K562 (cell line): ENCODE results near the gene CST7. TPM values are rescaled to one million over a fixed set of nuclear protein-coding genes. Genes with fewer than 3 reads are reported as not detected.

ENCODE experiments used
- ATAC-seq: fragments of 200-7000 bp; cut with Tn5 transposase; 3 replicates; pipeline ENCODE4 v1.9.1; 2020; ENCODE audit warnings: moderate library complexity
- BruUV-seq: library from RNA; stranded (reverse); fragments of 400-500 nt; replicated peaks from 2 replicates; lab custom pipeline; 2021; lab: Mats Ljungman, UMichigan
- CTCF ChIA-PET: fragments of 300-600 bp; formaldehyde crosslinking; extraction: SDS; loops from one replicate; lab custom pipeline; 2021; ENCODE audit warnings: low intra/inter-chr PET ratio; lab: Yijun Ruan, JAX
- POLR2A ChIA-PET: fragments of 300-600, 350-650 bp; sonication (Branson Sonifier 250); formaldehyde crosslinking; extraction: SDS; loops from one replicate; lab custom pipeline; 2021; ENCODE audit warnings: antibody characterized with exemption, inconsistent platforms; lab: Yijun Ruan, JAX
- DNase-seq, 4 experiments: peaks; one replicate each; pipeline versions ENCODE4 v3.0.0 to v3.0.0-alpha.2; 2011 to 2018; ENCODE audit warnings: low spot score in 3 of 4, mixed read lengths in 3 of 4; ENCODE audit errors: extremely low read depth in 1 of 4
- FAIRE-seq: peaks from 2 replicates; lab custom pipeline; 2011; peaks lifted over from hg19 to GRCh38; lab: Jason Lieb, UNC
- H2AFZ ChIP-seq: 2 replicates; pipeline ENCODE4 v1.6.0; 2011; ENCODE audit warnings: low read depth, low read length, control low read depth, inconsistent platforms
- H3K27ac ChIP-seq: fragments of 200-600 bp; 3 replicates; pipeline ENCODE4 v1.8.0; 2011; ENCODE audit warnings: low read depth, mild to moderate bottlenecking, control low read depth, inconsistent platforms, low read length, moderate library complexity, mixed read lengths; ENCODE audit errors: extremely low read depth
- H3K27me3 ChIP-seq, 2 experiments: fragments of 300-600 bp in 1 of 2; 2 replicates in 1 of 2; 3 replicates in 1 of 2; pipeline versions ENCODE4 v1.6.0 to v1.8.0; 2011; ENCODE audit warnings: inconsistent platforms in 2 of 2, low read length in 2 of 2, mild to moderate bottlenecking in 1 of 2, mixed read lengths in 1 of 2, moderate library complexity in 1 of 2; ENCODE audit not compliant: control insufficient read depth in 2 of 2, insufficient read depth in 2 of 2
- H3K36me3 ChIP-seq: fragments of 300-600 bp; 3 replicates; pipeline ENCODE4 v1.8.0; 2011; ENCODE audit warnings: mild to moderate bottlenecking, low read length, inconsistent platforms; ENCODE audit not compliant: control insufficient read depth, insufficient read depth
- H3K4me1 ChIP-seq, 2 experiments: fragments of 200-600 bp in 1 of 2; replicated peaks in 1 of 2; 2 replicates in 1 of 2; 3 replicates in 1 of 2; pipeline versions ENCODE4 v1.5.1 to v1.8.0; 2011; ENCODE audit warnings: inconsistent platforms in 2 of 2, low read length in 2 of 2, mild to moderate bottlenecking in 1 of 2, mixed read lengths in 1 of 2, moderate library complexity in 1 of 2; ENCODE audit not compliant: control insufficient read depth in 2 of 2, insufficient read depth in 2 of 2
- H3K4me2 ChIP-seq: 2 replicates; pipeline ENCODE4 v1.6.1; 2011; ENCODE audit warnings: low read length, control low read depth, inconsistent platforms, mixed read lengths; ENCODE audit not compliant: insufficient read depth
- H3K4me3 ChIP-seq: fragments of 200-600 bp; sonication (generic), shearing (Covaris generic); 2 replicates; pipeline ENCODE4 v1.5.1; 2016; ENCODE audit warnings: control low read depth, inconsistent platforms
- H3K79me2 ChIP-seq: fragments of 200-600 bp; 3 replicates; pipeline ENCODE4 v1.8.0; 2011; ENCODE audit warnings: low read length, inconsistent platforms; ENCODE audit not compliant: control insufficient read depth, insufficient read depth
- H3K9ac ChIP-seq, 2 experiments: 2 replicates each; pipeline versions ENCODE4 v1.6.0 to v1.6.1; 2011; ENCODE audit warnings: low read depth in 2 of 2, low read length in 2 of 2, control low read depth in 1 of 2, inconsistent platforms in 1 of 2, mild to moderate bottlenecking in 1 of 2, mixed read lengths in 1 of 2; ENCODE audit not compliant: insufficient read depth in 1 of 2
- H3K9me1 ChIP-seq: one replicate; pipeline ENCODE4 v1.6.0; 2011; ENCODE audit warnings: inconsistent platforms, mild to moderate bottlenecking, low read length, moderate library complexity; ENCODE audit not compliant: control insufficient read depth, insufficient read depth
- H3K9me3 ChIP-seq: replicated peaks from 2 replicates; pipeline ENCODE4 v1.5.1; 2011; ENCODE audit warnings: low read depth, low read length, inconsistent platforms; ENCODE audit not compliant: control insufficient read depth, insufficient read depth
- H4K20me1 ChIP-seq: replicated peaks from 2 replicates; pipeline ENCODE4 v1.6.1; 2011; ENCODE audit warnings: low read length, inconsistent platforms, mixed read lengths; ENCODE audit not compliant: control insufficient read depth, insufficient read depth
- ADNP ChIP-seq: fragments of 200-800 bp; sonication (Bioruptor generic); IDR thresholded peaks from 2 replicates; pipeline ENCODE4 v1.6.1; 2016; ENCODE audit warnings: missing genetic modification characterization, missing compliant biosample characterization
- CBFB ChIP-seq: sonication (generic); formaldehyde crosslinking; IDR thresholded peaks from 2 replicates; pipeline ENCODE4 v1.4.0; 2020; ENCODE audit warnings: mild to moderate bottlenecking, missing genetic modification reagents
- CEBPG ChIP-seq, 3 experiments: fragments of 200-800 bp in 1 of 3; sonication (Bioruptor generic) in 1 of 3; sonication (generic) in 1 of 3; formaldehyde crosslinking in 1 of 3; IDR thresholded peaks in 2 of 3; conservative IDR thresholded peaks in 1 of 3; 2 replicates each; pipeline versions ENCODE4 v1.6.1 to v1.8.0; 2016 to 2022; ENCODE audit warnings: missing compliant biosample characterization in 2 of 3, missing genetic modification characterization in 2 of 3, mild to moderate bottlenecking in 1 of 3, missing genetic modification reagents in 1 of 3
- CHCHD3 ChIP-seq: fragments of 250-450 bp; sonication (Bioruptor Pico); IDR thresholded peaks from 2 replicates; pipeline ENCODE4 v2.1.2; 2022; ENCODE audit warnings: mild to moderate bottlenecking
- FOXK2 ChIP-seq, 2 experiments: fragments of 450-650 bp; IDR thresholded peaks in 1 of 2; conservative IDR thresholded peaks in 1 of 2; 2 replicates each; pipeline ENCODE4 v1.6.1; 2016; ENCODE audit warnings: low read depth in 2 of 2, mild to moderate bottlenecking in 1 of 2
- KLF16 ChIP-seq: IDR thresholded peaks from 2 replicates; pipeline ENCODE4 v1.6.1; 2016; ENCODE audit warnings: antibody characterized with exemption
- PHB2 ChIP-seq: fragments of 450-650 bp; IDR thresholded peaks from 2 replicates; pipeline ENCODE4 v1.6.1; 2017; ENCODE audit warnings: low read depth
- PHF20 ChIP-seq: fragments of 450-650 bp; IDR thresholded peaks from 2 replicates; pipeline ENCODE4 v1.6.1; 2018; ENCODE audit not compliant: partially characterized antibody
- SNRNP70 ChIP-seq: fragments of 200-400 bp; formaldehyde crosslinking; optimal IDR thresholded peaks from 2 replicates; pipeline ENCODE3; 2017; ENCODE audit warnings: low read depth, low read length
- ZNF134 ChIP-seq: fragments of 250-450 bp; sonication (Bioruptor Pico); conservative IDR thresholded peaks from 2 replicates; pipeline ENCODE4 v1.4.0; 2020
- ZNF263 ChIP-seq: sonication (generic); formaldehyde crosslinking; IDR thresholded peaks from 2 replicates; pipeline ENCODE4 v1.8.0; 2022; ENCODE audit warnings: mild to moderate bottlenecking, missing genetic modification reagents, borderline replicate concordance
- WGBS: fragments of 100-300 bp; shearing (Covaris generic); methylation state at CpG from one replicate; pipeline ENCODE4 v1.1.6; 2016; ENCODE audit warnings: low coverage, mixed read lengths; ENCODE audit not compliant: insufficient coverage; ENCODE audit errors: missing lambda C conversion rate; 5-methylcytosine and 5-hydroxymethylcytosine counted together
- in situ Hi-C: fragments of 300-500 bp; cut with MboI; formaldehyde crosslinking; loops from 4 replicates; pipeline ENCODE4 v1.15.0; 2018; ENCODE audit warnings: inconsistent platforms, mixed read lengths
- intact Hi-C: fragments of 100-400 bp; cut with micrococcal nuclease; formaldehyde crosslinking; loops from 2 replicates; pipeline ENCODE4 v1.14.2; 2022
- polyA plus RNA-seq, 8 experiments: library from polyadenylated mRNA; depleted of rRNA in 4 of 8; stranded (reverse) in 5 of 8; unstranded in 3 of 8; fragments of >200 nt; fragmentation: Nextera tagmentation in 2 of 8; fragmentation: Illumina TruSeq in 1 of 8; extraction: Ambion mirVana in 2 of 8; extraction: Trizol in 1 of 8; gene quantifications; 2 replicates each; pipeline versions ENCODE4 v1.2.1 to v1.2.3, GENCODE V29; 2011 to 2014; ENCODE audit warnings: inconsistent platforms in 1 of 8, missing spikeins in 1 of 8
- total RNA-seq, 7 experiments: library from RNA; depleted of rRNA in 6 of 7; stranded (reverse); fragments of >200 nt in 6 of 7; fragmentation: Illumina TruSeq in 2 of 7; extraction: Trizol in 2 of 7; gene quantifications; 2 replicates each; pipeline versions ENCODE4 v1.2.1 to v1.2.3, GENCODE V29; 2011 to 2021; ENCODE audit warnings: low replicate concordance in 1 of 7
- TF ChIP-seq, protein P1 (sequence below): sonication (generic); formaldehyde crosslinking; IDR thresholded peaks from 2 replicates; pipeline ENCODE4 v1.8.1; 2023; ENCODE audit warnings: mild to moderate bottlenecking, missing genetic modification reagents
- TF ChIP-seq, protein P2 (sequence below): sonication (generic); formaldehyde crosslinking; IDR thresholded peaks from 2 replicates; pipeline ENCODE4 v1.8.0; 2023; ENCODE audit warnings: mild to moderate bottlenecking, missing genetic modification reagents

CST7 gene
- total and polyA plus RNA-seq, 9 of the 15 experiments (the other 6 are each of a cell fraction or from before 2014, with no cell fraction given) = not detected

DNA sequence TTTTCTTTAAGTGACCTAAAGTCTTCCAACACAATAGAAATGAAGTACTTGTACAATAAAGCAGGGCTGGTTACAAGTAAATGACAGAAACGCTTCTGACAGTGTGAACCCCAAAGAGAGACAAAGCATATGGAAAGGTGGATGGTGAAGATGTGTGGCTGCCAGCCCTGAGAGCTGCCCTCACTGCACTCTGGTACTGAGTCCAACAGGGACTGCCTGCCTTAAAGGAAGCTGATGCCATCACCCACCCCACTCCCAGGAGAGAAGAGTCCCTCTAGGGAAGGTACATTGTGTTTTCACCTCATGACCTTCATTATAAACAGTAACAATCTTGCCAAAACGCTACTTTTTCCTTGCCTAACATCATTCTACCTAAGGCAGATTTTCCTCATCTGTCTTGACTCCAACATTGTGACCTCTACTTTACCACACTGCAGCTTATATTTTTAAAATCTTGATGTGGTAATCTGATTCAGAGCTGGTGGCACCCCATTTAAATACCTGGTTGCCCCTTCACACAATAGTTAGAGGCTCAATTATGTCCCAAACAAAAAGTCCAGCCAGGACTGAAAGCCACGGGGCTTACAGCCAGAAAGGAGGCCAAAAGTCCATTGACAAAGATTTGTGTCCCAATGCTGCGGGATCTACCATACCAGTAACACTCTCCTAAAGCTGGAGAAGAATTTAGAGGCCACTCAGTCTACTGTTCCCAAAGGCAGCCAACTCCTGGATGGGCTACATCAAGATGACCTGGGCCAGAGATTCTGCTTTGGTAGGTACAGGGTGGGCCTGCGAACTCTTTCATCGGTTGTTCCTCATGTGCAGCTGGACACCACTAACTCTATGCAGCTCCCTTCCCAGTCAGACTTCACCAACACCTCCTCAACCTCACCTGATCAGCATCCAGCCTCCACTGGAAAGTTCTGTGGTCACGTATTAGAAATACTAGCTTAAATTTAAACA lies 39.1 kb downstream of the CST7 start:
- ChIA-PET POLR2A (no interaction called here), CTCF (no interaction called here)
- no peak for FAIRE-seq
- Histone ChIP-seq H3K9me1 (no peaks in the 10 kb centered on the region), H3K79me2 (peaks cover 28% of the 10 kb centered on the region), H3K4me2 (no peak overlapping the region), H3K4me3 (no peak overlapping the region), H3K27me3 (no peaks in the 10 kb centered on the region), H3K4me1 (peaks cover 5 to 11% of the 10 kb centered on the region in 2 experiments; a peak in 4 of 5 replicates), H2AFZ (no peak overlapping the region), H3K9ac (no peak overlapping the region), H3K27ac (no peak overlapping the region), H3K36me3 (peaks cover 13% of the 10 kb centered on the region; the same call in 1 of the 3 replicates), H4K20me1 (peaks cover 4% of the 10 kb centered on the region; the same call in 1 of the 2 replicates), H3K9me3 (no peaks in the 10 kb centered on the region)
- no TSS peak for BruUV-seq
- no peak for DNase-seq
- in situ Hi-C loops (no loop called here), intact Hi-C loops (no loop called here)
- WGBS = 74% methylated on average over 4 of the region's 7 CpGs
- no peak for ATAC-seq
- TF ChIP-seq ZNF134 = no peak
- TF ChIP-seq, protein P1, sequence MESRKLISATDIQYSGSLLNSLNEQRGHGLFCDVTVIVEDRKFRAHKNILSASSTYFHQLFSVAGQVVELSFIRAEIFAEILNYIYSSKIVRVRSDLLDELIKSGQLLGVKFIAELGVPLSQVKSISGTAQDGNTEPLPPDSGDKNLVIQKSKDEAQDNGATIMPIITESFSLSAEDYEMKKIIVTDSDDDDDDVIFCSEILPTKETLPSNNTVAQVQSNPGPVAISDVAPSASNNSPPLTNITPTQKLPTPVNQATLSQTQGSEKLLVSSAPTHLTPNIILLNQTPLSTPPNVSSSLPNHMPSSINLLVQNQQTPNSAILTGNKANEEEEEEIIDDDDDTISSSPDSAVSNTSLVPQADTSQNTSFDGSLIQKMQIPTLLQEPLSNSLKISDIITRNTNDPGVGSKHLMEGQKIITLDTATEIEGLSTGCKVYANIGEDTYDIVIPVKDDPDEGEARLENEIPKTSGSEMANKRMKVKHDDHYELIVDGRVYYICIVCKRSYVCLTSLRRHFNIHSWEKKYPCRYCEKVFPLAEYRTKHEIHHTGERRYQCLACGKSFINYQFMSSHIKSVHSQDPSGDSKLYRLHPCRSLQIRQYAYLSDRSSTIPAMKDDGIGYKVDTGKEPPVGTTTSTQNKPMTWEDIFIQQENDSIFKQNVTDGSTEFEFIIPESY (CRISPR knock-in tag) = no peak
- no peak for TF ChIP-seq CHCHD3 (CRISPR knock-in tag)
- TF ChIP-seq ADNP = no peak
- no peak for TF ChIP-seq FOXK2 (conservative IDR thresholded peaks at IDR 0.05 in 1 of 2, IDR thresholded peaks at IDR 0.05 in 1 of 2; ENCODE audit: low read depth in 2 of 2)
- no peak for TF ChIP-seq ZNF263
- TF ChIP-seq SNRNP70 = no peak
- no peak for TF ChIP-seq CEBPG (CRISPR knock-in tag; IDR thresholded peaks at IDR 0.05)
- TF ChIP-seq CEBPG (tag; conservative IDR thresholded peaks at IDR 0.05 in 1 of 2, IDR thresholded peaks at IDR 0.05 in 1 of 2) = no peak
- no peak for TF ChIP-seq KLF16
- TF ChIP-seq PHF20 = no peak
- TF ChIP-seq, protein P2, sequence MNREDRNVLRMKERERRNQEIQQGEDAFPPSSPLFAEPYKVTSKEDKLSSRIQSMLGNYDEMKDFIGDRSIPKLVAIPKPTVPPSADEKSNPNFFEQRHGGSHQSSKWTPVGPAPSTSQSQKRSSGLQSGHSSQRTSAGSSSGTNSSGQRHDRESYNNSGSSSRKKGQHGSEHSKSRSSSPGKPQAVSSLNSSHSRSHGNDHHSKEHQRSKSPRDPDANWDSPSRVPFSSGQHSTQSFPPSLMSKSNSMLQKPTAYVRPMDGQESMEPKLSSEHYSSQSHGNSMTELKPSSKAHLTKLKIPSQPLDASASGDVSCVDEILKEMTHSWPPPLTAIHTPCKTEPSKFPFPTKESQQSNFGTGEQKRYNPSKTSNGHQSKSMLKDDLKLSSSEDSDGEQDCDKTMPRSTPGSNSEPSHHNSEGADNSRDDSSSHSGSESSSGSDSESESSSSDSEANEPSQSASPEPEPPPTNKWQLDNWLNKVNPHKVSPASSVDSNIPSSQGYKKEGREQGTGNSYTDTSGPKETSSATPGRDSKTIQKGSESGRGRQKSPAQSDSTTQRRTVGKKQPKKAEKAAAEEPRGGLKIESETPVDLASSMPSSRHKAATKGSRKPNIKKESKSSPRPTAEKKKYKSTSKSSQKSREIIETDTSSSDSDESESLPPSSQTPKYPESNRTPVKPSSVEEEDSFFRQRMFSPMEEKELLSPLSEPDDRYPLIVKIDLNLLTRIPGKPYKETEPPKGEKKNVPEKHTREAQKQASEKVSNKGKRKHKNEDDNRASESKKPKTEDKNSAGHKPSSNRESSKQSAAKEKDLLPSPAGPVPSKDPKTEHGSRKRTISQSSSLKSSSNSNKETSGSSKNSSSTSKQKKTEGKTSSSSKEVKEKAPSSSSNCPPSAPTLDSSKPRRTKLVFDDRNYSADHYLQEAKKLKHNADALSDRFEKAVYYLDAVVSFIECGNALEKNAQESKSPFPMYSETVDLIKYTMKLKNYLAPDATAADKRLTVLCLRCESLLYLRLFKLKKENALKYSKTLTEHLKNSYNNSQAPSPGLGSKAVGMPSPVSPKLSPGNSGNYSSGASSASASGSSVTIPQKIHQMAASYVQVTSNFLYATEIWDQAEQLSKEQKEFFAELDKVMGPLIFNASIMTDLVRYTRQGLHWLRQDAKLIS (CRISPR knock-in tag) = no peak
- TF ChIP-seq PHB2 = no peak
- TF ChIP-seq CBFB (CRISPR knock-in tag) = no peak
